GM20000 (cell line): Measurements from ENCODE around the gene MOV10L1.

Experiments
- DNase-seq: peaks from one replicate; pipeline ENCODE4 v3.0.0; 2012; ENCODE audit warnings: low spot score
- TF ChIP-seq, protein P1 (sequence below): IDR thresholded peaks from 2 replicates; pipeline ENCODE4 v1.5.1; 2012; ENCODE audit warnings: mild to moderate bottlenecking, control low read depth; ENCODE audit errors: extremely low read depth, missing control alignments

The MOV10L1 gene

DNA sequence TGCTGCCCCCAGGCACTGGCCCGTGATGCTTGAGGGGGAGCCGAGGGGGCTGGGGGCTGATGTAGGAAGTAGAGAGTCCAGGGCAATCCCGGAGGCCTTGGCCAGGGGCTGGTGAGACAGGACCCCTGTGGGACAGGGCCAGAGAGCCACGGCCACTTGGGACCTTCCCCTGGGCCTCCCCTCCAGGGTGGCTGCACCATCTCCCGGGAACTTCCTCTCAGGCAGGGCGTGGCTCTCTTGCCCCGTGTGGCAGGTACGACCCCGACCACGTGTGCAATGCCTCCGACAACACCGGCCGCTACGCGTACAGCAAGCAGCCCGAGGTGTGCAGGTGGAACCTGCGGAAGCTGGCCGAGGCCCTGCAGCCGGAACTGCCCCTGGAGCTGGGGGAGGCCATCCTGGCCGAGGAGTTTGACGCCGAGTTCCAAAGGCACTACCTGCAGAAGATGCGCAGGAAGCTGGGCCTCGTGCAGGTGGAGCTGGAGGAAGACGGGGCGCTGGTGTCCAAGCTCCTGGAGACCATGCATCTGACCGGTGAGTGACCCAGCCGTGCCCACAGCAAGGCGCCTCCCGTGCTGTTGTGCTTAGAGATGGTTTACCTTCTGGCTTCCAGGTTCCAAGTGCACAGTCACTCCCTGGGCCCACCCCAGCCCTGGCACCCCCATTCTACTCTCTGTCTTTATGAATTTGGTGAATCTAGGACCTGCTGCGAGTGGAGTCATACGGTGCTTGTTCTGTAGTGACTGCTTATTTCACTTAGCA lies 120.8 kb downstream of the MOV10L1 start:
- TF ChIP-seq, protein P1, sequence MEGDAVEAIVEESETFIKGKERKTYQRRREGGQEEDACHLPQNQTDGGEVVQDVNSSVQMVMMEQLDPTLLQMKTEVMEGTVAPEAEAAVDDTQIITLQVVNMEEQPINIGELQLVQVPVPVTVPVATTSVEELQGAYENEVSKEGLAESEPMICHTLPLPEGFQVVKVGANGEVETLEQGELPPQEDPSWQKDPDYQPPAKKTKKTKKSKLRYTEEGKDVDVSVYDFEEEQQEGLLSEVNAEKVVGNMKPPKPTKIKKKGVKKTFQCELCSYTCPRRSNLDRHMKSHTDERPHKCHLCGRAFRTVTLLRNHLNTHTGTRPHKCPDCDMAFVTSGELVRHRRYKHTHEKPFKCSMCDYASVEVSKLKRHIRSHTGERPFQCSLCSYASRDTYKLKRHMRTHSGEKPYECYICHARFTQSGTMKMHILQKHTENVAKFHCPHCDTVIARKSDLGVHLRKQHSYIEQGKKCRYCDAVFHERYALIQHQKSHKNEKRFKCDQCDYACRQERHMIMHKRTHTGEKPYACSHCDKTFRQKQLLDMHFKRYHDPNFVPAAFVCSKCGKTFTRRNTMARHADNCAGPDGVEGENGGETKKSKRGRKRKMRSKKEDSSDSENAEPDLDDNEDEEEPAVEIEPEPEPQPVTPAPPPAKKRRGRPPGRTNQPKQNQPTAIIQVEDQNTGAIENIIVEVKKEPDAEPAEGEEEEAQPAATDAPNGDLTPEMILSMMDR, result no peak
- DNase-seq, result no peak

DNA sequence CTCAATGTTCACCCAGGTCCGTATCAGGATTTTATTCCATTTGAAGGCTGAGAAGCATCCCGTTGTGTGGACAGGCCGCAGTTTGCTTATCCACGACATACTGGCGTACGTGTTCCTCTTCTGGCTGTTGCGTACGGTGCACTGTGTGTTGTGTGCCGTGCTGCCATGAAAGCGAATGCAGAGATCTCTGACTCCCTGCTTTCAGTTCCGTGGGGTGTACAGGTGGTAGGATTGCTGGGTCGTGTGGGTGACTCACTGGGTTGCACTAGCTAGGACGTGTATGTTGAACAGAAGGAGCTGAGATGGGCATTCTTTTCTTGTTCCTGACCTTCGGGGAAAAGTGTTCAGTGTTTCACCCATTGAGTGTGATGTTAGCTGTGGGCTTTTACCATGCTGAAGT lies 121.3 kb downstream of the MOV10L1 start:
- DNase-seq, result no peak
- TF ChIP-seq, protein P1, result no peak
